ENCODE results near the gene IL36G.

DNA sequence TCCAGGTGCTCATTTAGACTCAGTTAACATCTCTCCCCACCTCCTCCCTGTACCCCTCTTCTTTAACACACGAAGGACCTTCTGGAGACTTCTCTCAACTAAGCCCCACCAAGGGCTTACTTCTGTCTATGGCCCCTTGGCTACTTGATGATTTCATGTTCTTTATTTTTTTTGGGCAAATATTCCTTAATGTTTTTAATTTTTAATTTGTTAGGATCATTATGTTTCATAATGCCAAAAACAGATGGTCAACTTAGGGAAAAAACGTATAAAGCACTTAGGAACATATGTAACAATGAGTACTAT, 40.9 kb upstream of the IL36G start:
- no peak for TF ChIP-seq CTCF (IDR thresholded peaks at IDR 0.05)
- TF ChIP-seq EP300 (IDR thresholded peaks at IDR 0.05) = no peak
- no peak for TF ChIP-seq POLR2A (IDR thresholded peaks at IDR 0.05; ENCODE audit: low read depth)
- TF ChIP-seq POLR2AphosphoS5 (IDR thresholded peaks at IDR 0.05) = no peak
